Measurements from ENCODE around the gene CDKN2C.

CDKN2C gene

GRCh38 chr1:50966991-50967390 is 3.1 kb upstream of the CDKN2C start:
- DNase-seq, result no peak

DNA sequence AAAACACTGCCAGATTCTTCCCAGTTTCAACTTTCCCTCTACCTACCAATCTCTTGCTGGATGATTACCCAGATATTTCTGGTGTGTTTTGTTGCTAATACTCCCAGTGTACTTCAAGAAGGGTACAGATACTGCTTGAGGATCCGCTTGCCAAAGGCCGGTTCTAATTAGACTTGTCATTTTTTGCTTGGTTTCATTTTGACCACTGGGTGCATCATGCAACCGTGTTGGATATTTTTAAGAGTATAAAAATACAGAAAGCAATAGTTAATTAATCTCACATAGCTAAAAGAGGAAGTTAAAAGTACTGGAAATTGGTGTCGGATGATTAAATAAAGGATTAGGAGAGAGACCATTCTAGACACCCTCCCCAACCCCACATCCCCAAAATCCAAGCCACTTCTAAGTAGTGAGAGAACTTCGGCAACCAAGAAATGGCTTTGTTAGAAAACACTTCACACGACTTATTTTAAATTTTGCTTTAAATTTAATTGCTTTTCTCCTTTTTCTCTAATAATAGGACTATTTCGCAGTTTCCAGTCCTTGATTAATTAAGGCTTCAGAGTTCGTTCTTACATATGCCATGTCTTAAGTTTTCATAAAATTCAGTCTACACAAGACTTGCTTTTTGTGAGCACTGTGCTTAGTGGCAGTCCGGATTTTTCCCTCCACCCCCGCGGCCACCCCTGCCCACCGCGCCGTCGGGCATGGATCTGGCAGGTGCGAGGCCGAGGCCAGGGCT is 2.5 kb upstream of the CDKN2C start:
- no peak for DNase-seq

DNA sequence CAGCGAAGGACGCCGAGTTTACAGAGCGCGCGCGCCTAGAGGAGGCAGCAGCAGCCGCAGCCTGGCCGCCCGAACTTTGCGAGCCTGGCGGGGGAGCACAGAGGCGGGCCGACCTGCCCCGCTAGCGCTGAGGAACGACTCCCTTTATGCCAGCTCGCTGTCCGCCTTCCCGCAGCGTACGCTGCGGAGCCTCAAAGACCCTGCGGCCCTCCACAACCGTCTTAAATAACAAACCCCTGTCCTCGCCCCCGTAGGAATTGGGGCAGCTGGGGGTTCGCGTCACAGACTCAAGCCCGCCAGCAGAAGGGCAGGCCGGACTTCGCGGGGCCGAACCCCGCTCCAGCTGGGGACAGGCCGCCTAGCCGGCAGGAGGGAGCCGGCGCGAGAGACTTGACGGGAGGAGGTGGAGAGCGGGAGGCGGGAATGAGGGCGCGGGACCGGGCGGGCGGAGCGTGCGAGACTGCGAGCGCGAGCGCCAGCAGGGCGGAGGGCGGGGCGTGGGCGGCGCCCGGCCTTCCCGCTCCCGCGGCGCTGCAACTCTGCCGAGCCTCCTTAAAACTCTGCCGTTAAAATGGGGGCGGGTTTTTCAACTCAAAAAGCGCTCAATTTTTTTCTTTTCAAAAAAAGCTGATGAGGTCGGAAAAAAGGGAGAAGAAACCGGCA is 1.8 kb upstream of the CDKN2C start:
- peak; percentile 89 to 92 for DNase-seq

DNA sequence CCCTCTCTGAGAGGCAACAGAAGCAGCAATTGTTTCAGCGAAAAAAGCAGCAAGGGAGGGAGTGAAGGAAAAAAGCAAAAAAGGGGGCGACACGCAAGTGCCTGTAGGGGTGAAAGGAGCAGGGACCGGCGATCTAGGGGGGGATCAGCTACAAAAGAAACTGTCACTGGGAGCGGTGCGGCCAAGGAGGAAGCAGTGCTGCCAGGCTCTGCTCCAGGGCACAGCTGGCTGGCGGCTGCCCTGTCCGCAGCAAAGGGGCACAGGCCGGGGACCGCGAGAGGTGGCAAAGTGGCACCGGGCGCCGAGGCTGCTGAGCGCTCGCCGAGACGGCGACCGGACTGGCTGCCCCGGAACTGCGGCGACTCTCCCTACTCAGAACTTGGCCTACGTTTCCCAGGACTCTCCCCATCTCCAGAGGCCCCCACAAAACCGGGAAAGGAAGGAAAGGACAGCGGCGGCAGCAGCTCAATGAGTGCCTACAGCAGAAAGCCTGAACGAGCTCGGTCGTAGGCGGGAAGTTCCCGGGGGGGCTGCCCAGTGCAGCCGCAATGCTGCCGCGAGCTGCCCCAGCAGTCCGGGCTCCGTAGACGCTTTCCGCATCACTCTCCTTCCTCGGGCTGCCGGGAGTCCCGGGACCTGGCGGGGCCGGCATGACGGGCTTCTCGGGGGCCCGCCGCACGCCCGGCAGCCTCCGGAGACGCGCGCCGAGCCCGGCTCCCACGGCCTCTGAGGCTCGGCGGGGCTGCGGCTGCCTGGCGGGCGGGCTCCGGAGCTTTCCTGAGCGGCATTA is 1.0 kb upstream of the CDKN2C start:
- peak in 1 of 2 donors; percentile 50 for DNase-seq

GRCh38 chr1:50970509-50970887 is 453 bp downstream of the CDKN2C start:
- DNase-seq, result no peak

DNA sequence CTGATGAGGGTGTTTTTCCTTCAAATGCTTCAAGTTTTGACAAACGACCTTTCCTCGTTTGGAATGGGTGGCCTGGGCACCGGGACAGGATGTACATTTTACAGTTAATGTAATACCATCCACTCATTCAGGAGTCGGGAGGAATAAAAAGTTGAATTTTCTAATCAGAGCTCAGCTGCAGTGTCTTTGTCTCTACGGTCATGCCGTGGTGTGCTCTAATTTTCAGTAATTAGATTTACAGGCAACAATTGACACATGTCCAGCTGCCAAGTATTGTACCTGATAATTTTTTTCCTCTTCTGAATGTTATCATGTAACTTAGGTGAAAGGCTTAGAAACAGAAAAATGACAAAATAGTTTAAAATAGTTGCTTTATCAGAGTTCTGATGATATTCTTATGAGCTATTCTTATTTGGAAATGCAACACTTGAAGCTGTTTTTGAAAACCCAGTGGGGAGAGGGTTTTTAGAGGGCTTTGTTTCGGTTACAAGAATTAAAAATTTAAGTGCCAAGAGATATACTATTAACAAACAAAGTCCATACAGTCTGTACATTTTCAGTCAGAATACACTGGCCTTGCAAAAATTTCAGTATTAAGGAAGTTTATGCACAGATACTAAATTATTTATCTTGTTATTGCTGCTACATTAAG is 1.0 kb downstream of the CDKN2C start:
- no peak for DNase-seq

GRCh38 chr1:50971748-50972305 is 1.8 kb downstream of the CDKN2C start:
- no peak for DNase-seq

- peak in 1 of 2 donors; percentile 36 for DNase-seq
Measured at GRCh38 chr1:50972766-50973165, 2.7 kb downstream of the CDKN2C start.

DNA sequence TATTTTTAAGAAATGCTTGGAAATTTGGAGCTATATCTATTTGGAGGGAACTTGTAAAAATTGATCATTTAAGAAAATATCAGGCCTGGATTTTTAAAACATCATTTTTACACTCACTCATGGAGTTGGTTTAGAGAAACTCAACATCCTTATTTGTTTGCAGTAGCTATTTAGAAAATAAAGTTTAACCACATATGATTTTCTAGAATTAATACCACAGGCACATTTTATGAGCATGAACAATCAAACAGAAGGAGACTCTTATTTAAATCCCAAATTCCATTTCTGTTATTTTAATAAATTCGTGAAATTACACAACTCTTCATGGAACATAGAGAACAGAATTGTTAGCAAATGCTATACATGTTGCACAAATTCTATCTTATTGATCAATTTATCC is 3.2 kb downstream of the CDKN2C start:
- no peak for DNase-seq

DNA sequence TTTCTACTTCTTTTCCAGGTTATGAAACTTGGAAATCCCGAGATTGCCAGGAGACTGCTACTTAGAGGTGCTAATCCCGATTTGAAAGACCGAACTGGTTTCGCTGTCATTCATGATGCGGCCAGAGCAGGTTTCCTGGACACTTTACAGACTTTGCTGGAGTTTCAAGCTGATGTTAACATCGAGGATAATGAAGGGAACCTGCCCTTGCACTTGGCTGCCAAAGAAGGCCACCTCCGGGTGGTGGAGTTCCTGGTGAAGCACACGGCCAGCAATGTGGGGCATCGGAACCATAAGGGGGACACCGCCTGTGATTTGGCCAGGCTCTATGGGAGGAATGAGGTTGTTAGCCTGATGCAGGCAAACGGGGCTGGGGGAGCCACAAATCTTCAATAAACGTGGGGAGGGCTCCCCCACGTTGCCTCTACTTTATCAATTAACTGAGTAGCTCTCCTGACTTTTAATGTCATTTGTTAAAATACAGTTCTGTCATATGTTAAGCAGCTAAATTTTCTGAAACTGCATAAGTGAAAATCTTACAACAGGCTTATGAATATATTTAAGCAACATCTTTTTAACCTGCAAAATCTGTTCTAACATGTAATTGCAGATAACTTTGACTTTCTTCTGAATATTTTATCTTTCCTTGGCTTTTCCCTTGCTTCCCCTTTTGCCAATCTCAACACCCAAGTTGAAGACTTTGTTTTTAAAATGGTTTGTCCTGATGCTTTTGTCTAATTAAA is 4.0 kb downstream of the CDKN2C start:
- DNase-seq, result no peak

DNA sequence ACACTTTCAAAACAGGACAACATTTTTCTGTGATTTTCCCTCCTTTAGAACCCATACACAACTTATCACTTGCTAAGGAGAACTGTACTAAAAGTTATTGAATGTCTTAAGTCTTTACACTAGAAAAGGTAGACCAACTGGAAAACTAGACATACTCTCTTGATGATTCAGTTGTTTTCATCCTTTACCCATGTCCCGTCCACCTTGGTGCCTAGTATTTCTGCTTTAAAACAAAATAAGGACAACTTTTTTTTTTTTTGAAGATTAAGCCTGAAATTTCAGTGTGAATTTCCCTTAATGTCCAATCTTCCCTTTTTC is 4.5 kb downstream of the CDKN2C start:
- no peak for DNase-seq

DNA sequence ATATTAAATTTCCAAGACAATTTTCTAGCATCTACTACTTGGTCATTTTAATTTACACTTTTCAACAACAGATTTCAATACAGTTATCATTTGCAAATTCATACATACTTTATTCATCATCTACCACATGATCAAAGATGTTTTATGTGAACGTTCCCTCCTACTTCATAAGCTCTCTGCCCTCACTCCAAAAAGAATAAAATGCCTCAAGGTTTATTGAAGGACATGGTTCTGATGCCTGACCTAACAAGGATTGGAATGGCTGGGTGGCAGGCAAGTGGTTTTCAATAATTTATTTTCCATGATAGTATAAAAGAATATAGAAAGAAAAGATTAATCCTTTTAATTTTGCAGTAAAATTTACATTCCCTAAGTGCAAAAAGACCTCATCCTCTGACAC is 5.4 kb downstream of the CDKN2C start:
- no peak for DNase-seq

DNA sequence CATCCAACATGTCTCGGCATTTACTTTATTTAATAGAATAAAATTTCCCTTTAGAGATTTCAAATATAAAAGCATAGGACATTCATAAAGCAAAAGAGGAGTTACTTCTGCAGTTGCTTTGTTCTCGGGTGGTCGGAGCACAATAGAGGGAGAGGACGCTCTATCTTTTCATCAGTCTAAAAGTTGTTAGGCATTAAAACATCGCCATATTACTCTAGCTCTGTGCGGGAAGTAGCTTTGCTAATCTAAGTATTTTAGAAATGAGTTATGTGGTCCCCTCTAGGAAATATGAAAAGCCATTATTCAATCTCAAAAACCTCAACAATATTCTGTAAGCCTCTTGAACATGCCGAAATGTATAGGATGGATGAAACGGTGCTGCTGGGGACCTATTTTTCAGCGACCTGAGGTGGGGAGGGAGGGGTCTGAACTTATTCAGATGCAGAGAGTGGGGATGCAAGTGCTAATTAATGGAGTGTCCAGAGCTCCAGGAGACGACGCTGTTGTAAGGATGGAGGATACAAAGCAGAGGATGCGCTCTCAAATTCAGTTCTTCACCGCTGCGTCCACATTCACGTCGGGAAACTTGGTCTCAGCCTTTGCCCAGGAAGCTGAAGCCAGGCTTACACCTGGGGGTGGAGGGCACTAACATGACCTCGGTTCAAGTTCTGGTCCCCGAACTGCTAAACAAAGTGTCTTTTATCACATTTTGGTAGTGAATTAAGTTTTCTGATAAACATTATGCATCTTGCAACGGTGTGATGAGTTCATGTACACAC is 6.3 kb downstream of the CDKN2C start:
- no peak for DNase-seq

DNA sequence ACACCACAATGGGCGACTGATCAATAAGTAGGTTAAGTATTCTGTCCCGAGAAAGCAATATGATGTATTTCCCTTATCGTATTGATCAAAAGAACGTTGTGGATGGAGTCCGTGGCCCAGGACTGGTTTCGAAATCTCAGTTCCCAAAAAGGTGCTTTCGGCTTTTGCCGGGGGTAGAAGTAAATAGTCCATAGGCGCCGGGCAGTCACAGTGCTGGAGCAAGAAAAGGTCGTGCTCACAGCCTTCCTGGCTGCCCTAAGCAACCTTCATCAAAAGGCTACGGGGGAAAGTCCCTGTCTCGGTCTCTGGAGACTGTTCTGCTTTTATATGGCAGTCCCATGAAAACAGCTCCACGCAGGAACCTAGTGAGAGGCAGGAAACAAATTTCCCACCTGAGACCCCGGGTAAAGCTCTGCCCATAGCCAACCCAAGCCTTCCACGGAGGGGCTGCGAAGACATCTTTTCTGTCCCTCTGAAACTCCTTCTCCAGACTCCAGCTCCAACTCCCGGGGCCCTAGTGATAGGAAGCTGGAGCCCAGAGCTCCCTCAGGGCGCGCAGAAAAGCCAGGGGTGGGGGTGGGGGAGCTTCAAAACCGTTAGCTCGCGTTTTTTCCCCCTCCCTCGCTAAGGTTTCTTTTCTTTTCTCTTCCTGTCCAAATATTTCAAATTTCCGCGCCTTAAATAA is 7.0 kb downstream of the CDKN2C start:
- peak in 1 of 2 donors; percentile 48 for DNase-seq

GRCh38 chr1:50977575-50978143 is 7.6 kb downstream of the CDKN2C start:
- DNase-seq, result no peak

DNA sequence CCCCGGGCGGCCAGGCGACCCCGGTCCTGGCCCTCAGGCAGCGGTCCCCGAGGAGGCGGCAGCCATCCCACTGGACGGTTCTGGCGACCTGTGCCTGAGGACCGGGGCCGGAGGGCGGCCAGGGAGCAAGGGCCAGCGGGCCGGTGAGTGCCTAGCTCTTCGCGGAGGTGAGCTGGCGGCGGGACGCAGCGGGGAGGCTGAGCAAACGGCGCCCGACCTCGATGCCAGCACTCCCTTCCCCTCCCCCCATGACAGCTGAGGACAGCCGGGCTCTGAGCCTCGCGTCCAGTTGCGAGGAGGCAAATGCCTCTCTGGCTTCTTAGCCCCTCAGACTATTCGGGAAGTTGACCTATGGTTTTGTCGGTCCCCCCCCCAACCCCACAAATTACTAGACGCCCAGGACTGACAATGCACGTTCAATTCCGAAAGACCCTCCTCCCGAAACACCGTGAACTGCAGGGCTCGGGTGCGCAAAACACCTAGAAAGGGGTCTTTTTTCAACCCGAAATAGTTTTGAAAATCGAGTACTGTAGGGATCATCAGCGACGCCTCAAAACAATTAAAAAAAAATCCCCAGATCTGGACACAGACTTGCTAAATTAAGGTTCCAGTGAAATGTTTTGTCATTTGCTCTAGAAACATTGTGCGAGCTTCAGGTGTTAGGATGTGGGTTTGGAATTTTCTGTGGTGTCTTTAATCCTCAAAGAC is 8.3 kb downstream of the CDKN2C start:
- peak in 1 of 2 donors; percentile 13 for DNase-seq

DNA sequence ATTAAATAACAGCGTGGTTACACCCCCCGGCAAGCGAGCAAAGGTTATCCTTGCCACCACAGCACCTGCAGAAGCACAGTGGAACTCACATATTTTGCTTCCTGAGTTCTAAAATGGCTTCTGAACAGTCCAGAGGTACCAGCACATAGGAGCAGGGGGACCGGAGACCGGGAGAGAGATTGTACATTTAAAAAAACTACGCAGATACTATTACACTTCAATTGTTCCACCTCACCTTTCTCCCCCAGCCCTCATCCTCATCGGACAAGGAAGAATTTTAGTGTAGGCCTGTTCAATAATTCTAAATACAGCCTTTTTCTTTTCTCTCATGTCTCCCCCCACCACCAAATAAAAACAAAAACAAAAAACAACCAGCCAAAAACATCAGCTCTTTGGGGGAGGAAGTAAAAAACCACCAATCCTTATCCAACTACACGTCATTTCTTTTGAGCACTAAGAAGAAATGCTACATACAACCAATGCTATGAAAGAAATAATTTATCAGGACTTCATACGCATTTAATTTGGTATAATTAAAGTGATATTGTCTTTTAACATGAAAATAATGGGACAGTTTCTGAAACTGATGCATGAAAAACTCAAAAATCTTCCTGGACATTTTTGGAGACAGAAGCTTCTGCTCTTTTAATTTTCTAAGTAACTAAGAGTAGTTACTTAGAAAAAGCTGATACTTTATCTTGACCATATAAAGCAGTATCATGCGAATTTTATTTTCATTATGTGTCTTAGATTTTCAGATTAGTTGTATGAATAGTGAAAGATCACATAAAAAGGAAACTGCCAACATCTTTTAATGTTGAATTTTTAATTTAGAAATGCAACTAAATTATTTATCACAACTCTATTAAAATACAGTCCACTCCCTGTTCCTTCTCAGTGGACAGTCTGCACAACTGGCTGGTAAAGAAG is 9.1 kb downstream of the CDKN2C start:
- no peak for DNase-seq

DNA sequence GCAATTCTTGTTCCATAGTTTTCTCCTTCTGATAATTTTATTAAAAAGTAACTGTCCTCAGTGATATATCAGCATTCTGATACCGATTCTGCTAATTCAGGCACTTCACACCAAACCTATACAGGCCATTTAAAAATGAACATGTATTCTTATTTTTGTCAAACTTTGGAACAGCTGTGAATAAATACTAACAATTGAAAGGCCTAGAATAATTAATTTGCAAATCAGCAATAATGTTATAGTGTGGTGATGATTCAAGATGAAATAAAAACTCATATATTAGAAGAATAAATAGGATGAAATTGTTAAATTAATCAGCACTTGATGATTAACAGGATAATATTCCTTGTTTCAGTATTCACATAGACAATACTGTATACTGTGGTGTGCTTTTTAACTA is 9.9 kb downstream of the CDKN2C start:
- no peak for DNase-seq

GRCh38 chr1:50980505-50980904 is 10.5 kb downstream of the CDKN2C start:
- DNase-seq, result no peak

Data from inflammatory macrophage (primary cell).